Activated B cell treated with CpG ODN at 0.5 μM for 24 hours (primary cell): ENCODE data around the gene HDDC2. TPM values are rescaled to one million over a fixed set of nuclear protein-coding genes. Genes with fewer than 3 reads are reported as not detected.

Experiments
- ATAC-seq: fragments of 200-7000 bp; cut with Tn5 transposase; one replicate; pipeline ENCODE4 v1.10.0; 2021; ENCODE audit warnings: low read depth, mild to moderate bottlenecking, moderate library complexity
- CTCF ChIA-PET: fragments of 350-600 bp; sonication (Branson Sonifier 250); formaldehyde crosslinking; loops from one replicate; lab custom pipeline; 2021; ENCODE audit warnings: antibody characterized with exemption; lab: Charles Lee
- POLR2A ChIA-PET: fragments of 350-600 bp; sonication (Branson Sonifier 250); formaldehyde crosslinking; loops from one replicate; lab custom pipeline; 2021; ENCODE audit warnings: antibody characterized with exemption; lab: Charles Lee
- DNase-seq: peaks from one replicate; pipeline ENCODE4 v3.0.0; 2022
- H3K27ac Mint-ChIP-seq: one replicate; pipeline ENCODE4 v1.8.0; 2020; ENCODE audit warnings: mixed read lengths
- H3K27me3 Mint-ChIP-seq: one replicate; pipeline ENCODE4 v1.8.0; 2021; ENCODE audit warnings: mixed read lengths
- H3K36me3 Mint-ChIP-seq: one replicate; pipeline ENCODE4 v1.8.0; 2021; ENCODE audit warnings: low read depth, mixed read lengths
- H3K4me1 Mint-ChIP-seq: one replicate; pipeline ENCODE4 v1.8.0; 2021; ENCODE audit warnings: mixed read lengths
- H3K4me3 Mint-ChIP-seq: one replicate; pipeline ENCODE4 v1.8.0; 2020; ENCODE audit warnings: mild to moderate bottlenecking, mixed read lengths
- H3K9me3 Mint-ChIP-seq: one replicate; pipeline ENCODE4 v1.8.0; 2020; ENCODE audit warnings: mixed read lengths
- CTCF ChIP-seq: fragments of 200-600 bp; IDR thresholded peaks from one replicate; pipeline ENCODE4 v1.8.0; 2022; ENCODE audit warnings: antibody characterized with exemption, mild to moderate bottlenecking
- intact Hi-C: fragments of 100-400 bp; cut with micrococcal nuclease; formaldehyde crosslinking; loops from one replicate; pipeline ENCODE4 v1.15.1; 2024
- total RNA-seq: library from RNA; stranded (reverse); gene quantifications from 2 replicates; pipeline ENCODE4 v1.2.3, GENCODE V29; 2022

HDDC2 gene
- total RNA-seq, 1 donor from 2014 or later = 55.8 TPM

GRCh38 chr6:125258651-125259353 lies 43.0 kb downstream of the HDDC2 start:
- peaks cover 2% of the 10 kb centered on the region for H3K36me3 Mint-ChIP-seq
- DNase-seq (no peak), ATAC-seq (no peak)
- ChIA-PET POLR2A (no interaction called here), CTCF (no interaction called here)
- no peaks in the 10 kb centered on the region for H3K27me3 Mint-ChIP-seq
- no peak overlapping the region for H3K4me3 Mint-ChIP-seq
- intact Hi-C loops = no loop called here
- TF ChIP-seq CTCF = no peak
- H3K9me3 Mint-ChIP-seq = no peaks in the 10 kb centered on the region
- no peaks in the 10 kb centered on the region for H3K4me1 Mint-ChIP-seq
- no peak overlapping the region for H3K27ac Mint-ChIP-seq

GRCh38 chr6:125257351-125257750 lies 44.4 kb downstream of the HDDC2 start:
- Mint-ChIP-seq H3K4me3 (no peak overlapping the region), H3K9me3 (no peaks in the 10 kb centered on the region), H3K27ac (no peak overlapping the region), H3K36me3 (peaks cover 2% of the 10 kb centered on the region), H3K4me1 (no peaks in the 10 kb centered on the region), H3K27me3 (no peaks in the 10 kb centered on the region)
- no peak for TF ChIP-seq CTCF
- ChIA-PET POLR2A (no interaction called here), CTCF (no interaction called here)
- DNase-seq (no peak), ATAC-seq (no peak)
- intact Hi-C loops = no loop called here

GRCh38 chr6:125255201-125255600 lies 46.6 kb downstream of the HDDC2 start:
- ATAC-seq (no peak), DNase-seq (no peak)
- Mint-ChIP-seq H3K27ac (no peak overlapping the region), H3K9me3 (no peaks in the 10 kb centered on the region), H3K27me3 (no peaks in the 10 kb centered on the region), H3K36me3 (no peaks in the 10 kb centered on the region), H3K4me1 (no peaks in the 10 kb centered on the region), H3K4me3 (no peak overlapping the region)
- TF ChIP-seq CTCF = no peak
- intact Hi-C loops = no loop called here
- ChIA-PET POLR2A (no interaction called here), CTCF (no interaction called here)

GRCh38 chr6:125254321-125254720 lies 47.4 kb downstream of the HDDC2 start:
- intact Hi-C loops = no loop called here
- ChIA-PET POLR2A (no interaction called here), CTCF (no interaction called here)
- H3K27me3 Mint-ChIP-seq = no peaks in the 10 kb centered on the region
- TF ChIP-seq CTCF = no peak
- H3K9me3 Mint-ChIP-seq = no peaks in the 10 kb centered on the region
- ATAC-seq (no peak), DNase-seq (no peak)
- H3K27ac Mint-ChIP-seq = no peak overlapping the region
- H3K36me3 Mint-ChIP-seq = no peaks in the 10 kb centered on the region
- no peaks in the 10 kb centered on the region for H3K4me1 Mint-ChIP-seq
- H3K4me3 Mint-ChIP-seq = no peak overlapping the region

- no peaks in the 10 kb centered on the region for H3K36me3 Mint-ChIP-seq
- ChIA-PET POLR2A (no interaction called here), CTCF (no interaction called here)
- H3K27ac Mint-ChIP-seq = no peak overlapping the region
- ATAC-seq = no peak
- H3K9me3 Mint-ChIP-seq = no peaks in the 10 kb centered on the region
- no peak overlapping the region for H3K4me3 Mint-ChIP-seq
- DNase-seq = no peak
- H3K4me1 Mint-ChIP-seq = no peaks in the 10 kb centered on the region
- no peak for TF ChIP-seq CTCF
- H3K27me3 Mint-ChIP-seq = no peaks in the 10 kb centered on the region
- intact Hi-C loops = no loop called here
Observed at GRCh38 chr6:125253881-125254280, 47.9 kb downstream of the HDDC2 start.
